ENCODE data around the gene PCDHA8. TPM values are rescaled to one million over a fixed set of nuclear protein-coding genes. Genes with fewer than 3 reads are reported as not detected.
"Not testable (repeated sequence)": the region's sequence is repeated elsewhere in the genome, so short reads cannot be mapped to it uniquely, and the experiment has no call there.

Gene PCDHA8
- total RNA-seq, 1 experiment from 2014 or later = not detected

GRCh38 chr5:140823475-140823874, 17.5 kb upstream of the PCDHA8 start:
- no peak for DNase-seq (ENCODE audit: low read depth, low spot score)
- in situ Hi-C loops (cut with HindIII; ENCODE audit: low pct_unique_long_range_greater_than_20kb, low sequenced_read_pairs) = no loop called here

- in situ Hi-C loops (cut with HindIII; ENCODE audit: low pct_unique_long_range_greater_than_20kb, low sequenced_read_pairs) = no loop called here
- DNase-seq (ENCODE audit: low read depth, low spot score) = no peak
Measured at GRCh38 chr5:140827704-140828361, 13.2 kb upstream of the PCDHA8 start, which contains the start of gene PCDHA6. Gene PCDHA6, plus strand, starts transcription at chr5:140827960. Its CDS starts 132 bp downstream, at chr5:140828092.

DNA sequence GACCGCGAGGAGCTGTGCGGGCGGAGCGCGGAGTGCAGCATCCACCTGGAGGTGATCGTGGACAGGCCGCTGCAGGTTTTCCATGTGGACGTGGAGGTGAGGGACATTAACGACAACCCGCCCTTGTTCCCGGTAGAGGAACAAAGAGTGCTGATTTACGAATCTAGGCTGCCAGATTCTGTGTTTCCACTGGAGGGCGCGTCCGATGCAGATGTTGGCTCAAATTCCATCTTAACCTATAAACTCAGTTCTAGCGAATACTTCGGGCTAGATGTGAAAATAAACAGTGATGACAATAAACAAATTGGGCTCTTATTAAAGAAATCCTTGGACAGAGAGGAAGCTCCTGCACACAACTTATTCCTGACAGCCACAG, 12.6 kb upstream of the PCDHA8 start:
- in situ Hi-C loops (cut with HindIII; ENCODE audit: low pct_unique_long_range_greater_than_20kb, low sequenced_read_pairs) = no loop called here
- no peak for DNase-seq (ENCODE audit: low read depth, low spot score)

- DNase-seq (ENCODE audit: low read depth, low spot score); in situ Hi-C loops (cut with HindIII; ENCODE audit: low pct_unique_long_range_greater_than_20kb, low sequenced_read_pairs): not testable (repeated sequence)
Measured at GRCh38 chr5:140829511-140830501, 11.2 kb upstream of the PCDHA8 start.

GRCh38 chr5:140833993-140834392, 7.0 kb upstream of the PCDHA8 start, which contains the start of gene PCDHA7:
Gene PCDHA7, plus strand, starts transcription at chr5:140834269. Its CDS starts 115 bp downstream, at chr5:140834384.
- peak; percentile 64 for DNase-seq (ENCODE audit: low read depth, low spot score)
- in situ Hi-C loops (cut with HindIII; ENCODE audit: low pct_unique_long_range_greater_than_20kb, low sequenced_read_pairs) = no loop called here

GRCh38 chr5:140834439-140835008, 6.5 kb upstream of the PCDHA8 start:
- in situ Hi-C loops (cut with HindIII; ENCODE audit: low pct_unique_long_range_greater_than_20kb, low sequenced_read_pairs) = not testable (repeated sequence)
- DNase-seq (ENCODE audit: low read depth, low spot score) = peak; percentile 39

DNA sequence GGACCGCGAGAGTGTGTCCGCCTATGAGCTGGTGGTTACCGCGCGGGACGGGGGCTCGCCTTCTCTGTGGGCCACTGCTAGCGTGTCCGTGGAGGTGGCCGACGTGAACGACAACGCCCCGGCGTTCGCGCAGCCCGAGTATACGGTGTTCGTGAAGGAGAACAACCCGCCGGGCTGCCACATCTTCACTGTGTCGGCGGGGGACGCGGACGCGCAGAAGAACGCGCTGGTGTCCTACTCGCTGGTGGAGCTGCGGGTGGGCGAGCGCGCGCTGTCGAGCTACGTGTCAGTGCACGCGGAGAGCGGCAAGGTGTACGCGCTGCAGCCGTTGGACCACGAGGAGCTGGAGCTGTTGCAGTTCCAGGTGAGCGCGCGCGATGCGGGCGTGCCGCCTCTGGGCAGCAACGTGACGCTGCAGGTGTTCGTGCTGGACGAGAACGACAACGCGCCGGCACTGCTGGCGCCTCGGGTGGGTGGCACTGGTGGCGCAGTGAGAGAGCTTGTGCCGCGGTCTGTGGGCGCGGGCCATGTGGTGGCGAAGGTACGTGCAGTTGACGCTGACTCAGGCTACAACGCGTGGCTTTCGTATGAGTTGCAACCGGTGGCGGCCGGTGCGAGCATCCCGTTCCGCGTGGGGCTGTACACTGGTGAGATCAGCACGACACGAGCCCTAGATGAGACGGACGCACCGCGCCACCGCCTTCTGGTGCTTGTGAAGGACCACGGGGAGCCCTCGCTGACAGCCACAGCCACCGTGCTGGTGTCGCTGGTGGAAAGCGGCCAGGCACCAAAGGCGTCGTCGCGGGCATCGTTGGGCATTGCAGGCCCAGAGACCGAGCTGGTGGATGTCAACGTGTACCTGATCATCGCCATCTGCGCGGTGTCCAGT, 5.1 kb upstream of the PCDHA8 start:
- in situ Hi-C loops (cut with HindIII; ENCODE audit: low pct_unique_long_range_greater_than_20kb, low sequenced_read_pairs) = no loop called here
- no peak for DNase-seq (ENCODE audit: low read depth, low spot score)

DNA sequence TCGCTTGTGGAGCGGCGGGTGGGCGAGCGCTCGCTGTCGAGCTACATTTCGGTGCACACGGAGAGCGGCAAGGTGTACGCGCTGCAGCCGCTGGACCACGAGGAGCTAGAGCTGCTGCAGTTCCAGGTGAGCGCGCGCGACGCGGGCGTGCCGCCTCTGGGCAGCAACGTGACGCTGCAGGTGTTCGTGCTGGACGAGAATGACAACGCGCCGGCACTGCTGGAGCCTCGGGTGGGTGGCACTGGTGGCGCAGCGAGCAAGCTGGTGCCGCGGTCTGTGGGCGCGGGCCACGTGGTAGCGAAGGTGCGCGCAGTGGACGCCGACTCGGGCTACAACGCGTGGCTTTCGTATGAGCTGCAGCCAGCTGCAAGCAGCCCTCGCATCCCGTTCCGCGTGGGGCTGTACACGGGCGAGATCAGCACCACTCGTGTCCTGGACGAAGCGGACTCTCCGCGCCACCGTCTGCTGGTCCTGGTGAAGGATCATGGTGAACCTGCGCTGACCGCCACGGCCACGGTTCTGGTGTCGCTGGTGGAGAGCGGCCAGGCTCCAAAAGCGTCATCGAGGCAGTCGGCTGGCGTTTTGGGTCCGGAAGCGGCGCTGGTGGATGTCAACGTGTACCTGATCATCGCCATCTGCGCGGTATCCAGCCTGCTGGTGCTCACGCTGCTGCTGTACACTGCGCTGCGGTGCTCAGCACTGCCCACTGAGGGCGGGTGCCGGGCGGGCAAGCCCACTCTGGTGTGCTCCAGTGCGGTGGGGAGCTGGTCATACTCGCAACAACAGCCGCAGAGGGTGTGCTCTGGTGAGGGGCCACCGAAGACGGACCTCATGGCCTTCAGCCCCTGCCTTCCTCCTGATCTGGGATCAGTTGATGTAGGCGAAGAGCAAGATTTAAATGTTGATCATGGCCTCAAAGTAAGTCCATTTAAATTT, 2.1 kb downstream of the PCDHA8 start:
- DNase-seq (ENCODE audit: low read depth, low spot score) = no peak
- in situ Hi-C loops (cut with HindIII; ENCODE audit: low pct_unique_long_range_greater_than_20kb, low sequenced_read_pairs) = no loop called here

GRCh38 chr5:140848139-140849102, 7.4 kb downstream of the PCDHA8 start, which contains the start of gene PCDHA9:
Gene PCDHA9, plus strand, starts transcription at chr5:140848382. Its CDS starts 114 bp downstream, at chr5:140848496.
- DNase-seq (ENCODE audit: low read depth, low spot score); in situ Hi-C loops (cut with HindIII; ENCODE audit: low pct_unique_long_range_greater_than_20kb, low sequenced_read_pairs): not testable (repeated sequence)

DNA sequence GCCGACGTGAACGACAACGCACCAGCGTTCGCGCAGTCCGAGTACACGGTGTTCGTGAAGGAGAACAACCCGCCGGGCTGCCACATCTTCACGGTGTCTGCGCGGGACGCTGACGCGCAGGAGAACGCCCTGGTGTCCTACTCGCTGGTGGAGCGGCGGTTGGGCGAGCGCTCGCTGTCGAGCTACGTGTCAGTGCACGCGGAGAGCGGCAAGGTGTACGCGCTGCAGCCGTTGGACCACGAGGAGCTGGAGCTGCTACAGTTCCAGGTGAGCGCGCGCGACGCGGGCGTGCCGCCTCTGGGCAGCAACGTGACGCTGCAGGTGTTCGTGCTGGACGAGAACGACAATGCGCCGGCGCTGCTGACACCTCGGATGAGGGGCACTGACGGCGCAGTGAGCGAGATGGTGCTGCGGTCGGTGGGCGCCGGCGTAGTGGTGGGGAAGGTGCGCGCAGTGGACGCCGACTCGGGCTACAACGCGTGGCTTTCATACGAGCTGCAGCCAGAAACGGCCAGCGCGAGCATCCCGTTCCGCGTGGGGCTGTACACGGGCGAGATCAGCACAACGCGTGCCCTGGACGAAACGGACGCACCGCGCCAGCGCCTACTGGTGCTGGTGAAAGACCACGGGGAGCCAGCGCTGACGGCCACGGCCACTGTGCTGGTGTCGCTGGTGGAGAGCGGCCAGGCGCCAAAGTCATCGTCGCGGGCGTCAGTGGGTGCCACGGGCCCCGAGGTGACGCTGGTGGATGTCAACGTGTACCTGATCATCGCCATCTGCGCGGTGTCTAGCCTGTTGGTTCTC, 9.0 kb downstream of the PCDHA8 start:
- DNase-seq (ENCODE audit: low read depth, low spot score); in situ Hi-C loops (cut with HindIII; ENCODE audit: low pct_unique_long_range_greater_than_20kb, low sequenced_read_pairs): not testable (repeated sequence)

DNA sequence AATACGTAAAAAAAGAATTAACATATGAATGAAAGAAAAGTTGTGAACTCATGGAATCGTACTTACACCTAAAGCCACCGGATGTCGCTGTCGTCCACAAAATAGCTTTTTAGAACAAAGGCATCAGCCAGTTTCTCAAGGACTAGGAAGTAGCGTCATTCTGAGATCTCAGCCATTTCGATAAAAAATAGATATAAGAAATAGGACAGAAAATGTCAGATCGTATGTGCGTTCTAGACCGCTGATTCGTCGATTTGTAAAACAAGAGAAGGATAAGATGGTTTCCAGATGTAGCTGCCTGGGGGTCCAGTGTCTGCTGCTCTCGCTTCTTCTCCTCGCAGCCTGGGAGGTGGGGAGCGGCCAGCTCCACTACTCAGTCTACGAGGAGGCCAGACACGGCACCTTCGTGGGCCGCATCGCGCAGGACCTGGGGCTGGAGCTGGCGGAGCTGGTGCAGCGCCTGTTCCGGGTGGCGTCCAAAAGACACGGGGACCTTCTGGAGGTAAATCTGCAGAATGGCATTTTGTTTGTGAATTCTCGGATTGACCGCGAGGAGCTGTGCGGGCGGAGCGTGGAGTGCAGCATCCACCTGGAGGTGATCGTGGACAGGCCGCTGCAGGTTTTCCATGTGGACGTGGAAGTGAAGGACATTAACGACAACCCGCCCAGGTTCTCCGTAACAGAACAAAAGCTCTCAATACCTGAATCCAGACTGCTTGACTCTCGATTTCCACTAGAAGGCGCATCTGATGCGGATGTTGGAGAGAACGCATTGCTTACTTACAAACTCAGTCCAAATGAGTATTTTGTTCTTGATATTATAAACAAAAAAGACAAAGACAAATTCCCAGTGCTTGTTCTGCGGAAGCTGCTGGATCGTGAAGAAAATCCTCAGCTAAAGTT, 15.0 kb downstream of the PCDHA8 start, which contains the start of gene PCDHA10:
TSS of gene PCDHA10 (plus strand) at position 126 of the 903 bp plus-strand sequence. CDS start at position 278, 152 bp downstream.
- peak; percentile 4 for DNase-seq (ENCODE audit: low read depth, low spot score)
- in situ Hi-C loops (cut with HindIII; ENCODE audit: low pct_unique_long_range_greater_than_20kb, low sequenced_read_pairs) = no loop called here

- DNase-seq (ENCODE audit: low read depth, low spot score) = no peak
- in situ Hi-C loops (cut with HindIII; ENCODE audit: low pct_unique_long_range_greater_than_20kb, low sequenced_read_pairs) = no loop called here
Measured at GRCh38 chr5:140857177-140857986, 16.4 kb downstream of the PCDHA8 start.

DNA sequence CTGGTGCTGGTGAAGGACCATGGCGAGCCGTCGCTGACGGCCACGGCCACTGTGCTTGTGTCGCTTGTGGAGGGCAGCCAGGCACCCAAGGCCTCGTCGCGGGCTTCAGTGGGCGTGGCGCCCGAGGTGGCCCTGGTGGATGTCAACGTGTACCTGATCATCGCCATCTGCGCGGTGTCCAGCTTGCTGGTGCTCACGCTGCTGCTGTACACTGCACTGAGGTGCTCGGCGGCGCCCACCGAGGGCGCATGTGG, 16.9 kb downstream of the PCDHA8 start:
- in situ Hi-C loops (cut with HindIII; ENCODE audit: low pct_unique_long_range_greater_than_20kb, low sequenced_read_pairs) = no loop called here
- no peak for DNase-seq (ENCODE audit: low read depth, low spot score)

Data from SK-MEL-5 (cell line).